A549 (cell line): ENCODE measurements around the gene BSND. TPM values are rescaled to one million over a fixed set of nuclear protein-coding genes. Genes with fewer than 3 reads are reported as not detected.
A peak's percentile ranks its signal among the peaks of the same experiment; 100 is the strongest.

ENCODE experiments used
- ATAC-seq, 2 experiments: fragments of 200-7000 bp in 1 of 2; fragments of >200 bp in 1 of 2; cut with Nextera tagmentation in 1 of 2; cut with Tn5 transposase in 1 of 2; 3 replicates each; pipeline versions ENCODE4 v1.8.0 to v1.9.1; 2018 to 2020; ENCODE audit warnings: mild to moderate bottlenecking in 1 of 2, moderate library complexity in 1 of 2
- CTCF ChIA-PET: fragments of 300-600 bp; sonication (Branson Sonifier 250); formaldehyde crosslinking; extraction: SDS; loops from one replicate; lab custom pipeline; 2021; ENCODE audit warnings: antibody characterized with exemption, inconsistent platforms; lab: Yijun Ruan, JAX
- POLR2A ChIA-PET: fragments of 350-600 bp; formaldehyde crosslinking; extraction: SDS; loops from one replicate; lab custom pipeline; 2021; ENCODE audit warnings: antibody characterized with exemption, inconsistent platforms; lab: Yijun Ruan, JAX
- DNase-seq, 2 experiments: peaks; one replicate each; pipeline versions ENCODE4 v3.0.0 to v3.0.0-alpha.2; 2011 to 2016; ENCODE audit warnings: low read depth in 1 of 2, low spot score in 1 of 2
- FAIRE-seq: peaks from 2 replicates; lab custom pipeline; 2011; peaks lifted over from hg19 to GRCh38; lab: Jason Lieb, UNC
- H3K27ac ChIP-seq, 2 experiments: fragments of >200 bp; sonication (Bioruptor Twin); formaldehyde crosslinking; 3 replicates each; pipeline ENCODE4 v1.5.1; 2016 to 2017
- H3K4me1 ChIP-seq: fragments of >200 bp; sonication (Bioruptor Twin); formaldehyde crosslinking; 3 replicates; pipeline ENCODE4 v1.6.1; 2016
- H3K4me2 ChIP-seq: fragments of >200 bp; sonication (Bioruptor Twin); formaldehyde crosslinking; 3 replicates; pipeline ENCODE4 v1.6.1; 2016
- H3K4me3 ChIP-seq: fragments of >200 bp; sonication (Bioruptor Twin); formaldehyde crosslinking; 3 replicates; pipeline ENCODE4 v1.5.1; 2016
- H3K9me3 ChIP-seq: fragments of >200 bp; sonication (Bioruptor Twin); formaldehyde crosslinking; 3 replicates; pipeline ENCODE4 v1.6.1; 2016
- CBX8 ChIP-seq: fragments of 200-600 bp; sonication (generic); IDR thresholded peaks from 2 replicates; pipeline ENCODE4 v1.6.1; 2016
- CEBPB ChIP-seq, 2 experiments: fragments of >200 bp in 1 of 2; sonication (Bioruptor Twin) in 1 of 2; formaldehyde crosslinking in 1 of 2; IDR thresholded peaks; 2 replicates each; pipeline ENCODE4 v1.6.1; 2012 to 2016
- EHMT2 ChIP-seq: fragments of 200-600 bp; sonication (generic); IDR thresholded peaks from 2 replicates; pipeline ENCODE4 v1.6.1; 2016; ENCODE audit warnings: antibody characterized with exemption, low read depth, mild to moderate bottlenecking, moderate library complexity
- ESRRA ChIP-seq: fragments of 150-350 bp; IDR thresholded peaks from 2 replicates; pipeline ENCODE4 v1.6.1; 2014; ENCODE audit warnings: mild to moderate bottlenecking, low read length, borderline replicate concordance
- HDAC2 ChIP-seq: fragments of 200-600 bp; sonication (generic); IDR thresholded peaks from 2 replicates; pipeline ENCODE4 v1.6.1; 2016
- HOXB5 ChIP-seq: fragments of 250-450 bp; sonication (Bioruptor Pico); IDR thresholded peaks from 2 replicates; pipeline ENCODE4 v1.5.0; 2020; ENCODE audit warnings: mild to moderate bottlenecking, moderate library complexity
- JUN ChIP-seq, 2 experiments: fragments of >200 bp; sonication (Bioruptor Twin); formaldehyde crosslinking; IDR thresholded peaks; 2 replicates in 1 of 2; 3 replicates in 1 of 2; pipeline ENCODE4 v1.6.1; 2016 to 2017
- KDM5A ChIP-seq: fragments of 200-600 bp; sonication (generic); IDR thresholded peaks from 2 replicates; pipeline ENCODE4 v1.6.1; 2016; ENCODE audit warnings: antibody characterized with exemption, mild to moderate bottlenecking
- MAZ ChIP-seq: fragments of 150-350 bp; IDR thresholded peaks from 2 replicates; pipeline ENCODE4 v1.6.1; 2014; ENCODE audit warnings: antibody characterized with exemption, low read depth, low read length, borderline replicate concordance
- MYC ChIP-seq: IDR thresholded peaks from 2 replicates; pipeline ENCODE4 v1.6.1; 2012; ENCODE audit warnings: mild to moderate bottlenecking, inconsistent platforms, low read length, improper control_type of control experiment, borderline replicate concordance
- NR3C1 ChIP-seq: fragments of >200 bp; sonication (Bioruptor Twin); formaldehyde crosslinking; IDR thresholded peaks from 3 replicates; pipeline ENCODE4 v1.6.1; 2017
- RFX5 ChIP-seq: fragments of 450-650 bp; IDR thresholded peaks from 2 replicates; pipeline ENCODE4 v1.7.1; 2014; ENCODE audit warnings: antibody characterized with exemption, mild to moderate bottlenecking, moderate library complexity
- SREBF2 ChIP-seq: fragments of 450-650 bp; IDR thresholded peaks from 2 replicates; pipeline ENCODE4 v1.6.1; 2014; ENCODE audit warnings: mild to moderate bottlenecking, moderate library complexity
- ZNF302 ChIP-seq: fragments of 250-450 bp; sonication (Bioruptor Pico); IDR thresholded peaks from 2 replicates; pipeline ENCODE4 v1.9.0; 2021; ENCODE audit warnings: inconsistent platforms, mild to moderate bottlenecking, moderate library complexity
- WGBS: methylation state at CpG from one replicate; pipeline ENCODE4 v1.1.6; 2017; ENCODE audit errors: missing lambda C conversion rate; 5-methylcytosine and 5-hydroxymethylcytosine counted together
- polyA plus RNA-seq, 4 experiments: library from polyadenylated mRNA; depleted of rRNA in 3 of 4; stranded (reverse); fragments of >200 nt; fragmentation: RNase III in 1 of 4; extraction: RNeasy Plus Mini Kit Qiagen cat#74134 plus additional on column Dnase treatment in 1 of 4; gene quantifications; 2 replicates in 3 of 4; 3 replicates in 1 of 4; pipeline ENCODE4 v1.2.3, GENCODE V29; 2011 to 2017
- TF ChIP-seq, protein P1 (sequence below): IDR thresholded peaks from 2 replicates; pipeline ENCODE4 v1.6.1; 2012
- TF ChIP-seq, protein P2 (sequence below): fragments of 250-450 bp; sonication (Bioruptor Pico); IDR thresholded peaks from 2 replicates; pipeline ENCODE4 v1.5.0; 2021; ENCODE audit warnings: mild to moderate bottlenecking, moderate library complexity, borderline replicate concordance
- TF ChIP-seq, protein P3 (sequence below): fragments of 250-450 bp; sonication (Bioruptor Pico); IDR thresholded peaks from 2 replicates; pipeline ENCODE4 v1.5.0; 2020; ENCODE audit warnings: low read depth, mild to moderate bottlenecking, moderate library complexity

The BSND gene
- polyA plus RNA-seq, 2 of the 4 experiments (the other 2 are of a cell fraction): not detected

DNA sequence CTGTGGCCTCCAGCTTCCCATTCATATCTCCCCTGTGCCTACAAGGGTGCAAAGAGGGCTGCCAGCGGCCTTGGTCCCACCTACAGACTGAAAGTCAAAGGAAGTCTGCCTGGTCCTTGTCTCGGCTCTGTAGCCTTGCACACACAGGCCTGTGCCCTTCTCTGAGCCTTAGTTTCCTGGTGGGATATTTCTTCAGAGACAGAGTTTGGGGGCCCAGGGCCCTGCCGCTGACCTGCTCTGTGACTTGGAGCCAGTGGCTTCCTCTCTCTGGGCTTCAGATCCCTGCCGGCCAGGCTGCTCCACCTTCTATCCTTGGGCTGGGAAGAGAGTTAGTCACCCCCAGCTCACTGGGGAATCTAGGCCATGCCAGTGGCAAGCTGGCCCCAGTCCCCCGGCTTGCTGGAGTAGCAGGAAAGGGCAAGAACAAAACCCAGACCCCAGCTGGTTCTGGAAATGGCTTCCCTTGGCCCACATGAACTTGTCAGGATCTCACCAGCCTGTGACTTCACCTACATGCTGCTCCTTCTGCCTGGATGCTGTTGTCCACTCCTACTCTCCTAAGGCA lies 19.3 kb upstream of the BSND start:
- POLR2A ChIA-PET: no interaction called here
- no peak for ATAC-seq

DNA sequence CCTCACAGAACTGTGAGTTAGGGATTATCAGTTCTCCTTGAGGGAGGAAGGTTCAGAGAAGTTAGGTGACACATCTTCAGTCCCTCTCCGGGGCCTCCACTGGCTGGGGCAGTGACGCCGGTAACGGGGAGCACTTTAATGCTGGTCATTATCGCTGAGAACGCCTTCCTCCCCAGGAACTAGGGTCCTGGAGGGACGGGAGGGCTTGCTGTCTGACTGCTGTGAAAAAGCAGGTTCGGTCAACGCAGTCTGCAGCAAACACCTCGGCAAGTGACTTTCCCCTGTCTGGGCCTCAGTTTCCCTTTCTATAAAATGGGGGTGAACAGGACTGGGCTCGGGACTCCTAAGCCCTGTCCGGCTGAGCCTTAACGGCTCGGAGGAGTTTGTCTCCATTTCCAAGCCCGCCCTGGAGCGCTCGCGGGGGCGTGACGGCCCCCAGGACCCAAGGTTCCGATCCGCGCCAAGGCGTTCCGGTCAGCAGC lies 18.6 kb upstream of the BSND start:
- CTCF ChIA-PET: no interaction called here
- Histone ChIP-seq H3K9me3 (no peaks in the 10 kb centered on the region), H3K27ac (peak overlapping the region; percentile 74 to 82; a peak in 5 of 6 replicates)
- WGBS: 82% methylated on average over 13 of the region's 25 CpGs
- no peak for FAIRE-seq
- no peak for ATAC-seq
- TF ChIP-seq, protein P1, sequence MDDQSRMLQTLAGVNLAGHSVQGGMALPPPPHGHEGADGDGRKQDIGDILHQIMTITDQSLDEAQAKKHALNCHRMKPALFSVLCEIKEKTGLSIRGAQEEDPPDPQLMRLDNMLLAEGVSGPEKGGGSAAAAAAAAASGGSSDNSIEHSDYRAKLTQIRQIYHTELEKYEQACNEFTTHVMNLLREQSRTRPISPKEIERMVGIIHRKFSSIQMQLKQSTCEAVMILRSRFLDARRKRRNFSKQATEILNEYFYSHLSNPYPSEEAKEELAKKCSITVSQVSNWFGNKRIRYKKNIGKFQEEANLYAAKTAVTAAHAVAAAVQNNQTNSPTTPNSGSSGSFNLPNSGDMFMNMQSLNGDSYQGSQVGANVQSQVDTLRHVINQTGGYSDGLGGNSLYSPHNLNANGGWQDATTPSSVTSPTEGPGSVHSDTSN: no peak
- TF ChIP-seq MAZ (no peak), ESRRA (no peak), KDM5A (no peak), NR3C1 (no peak), MYC (no peak), ZNF302 (CRISPR knock-in tag) (no peak), SREBF2 (no peak)
- TF ChIP-seq, protein P2, sequence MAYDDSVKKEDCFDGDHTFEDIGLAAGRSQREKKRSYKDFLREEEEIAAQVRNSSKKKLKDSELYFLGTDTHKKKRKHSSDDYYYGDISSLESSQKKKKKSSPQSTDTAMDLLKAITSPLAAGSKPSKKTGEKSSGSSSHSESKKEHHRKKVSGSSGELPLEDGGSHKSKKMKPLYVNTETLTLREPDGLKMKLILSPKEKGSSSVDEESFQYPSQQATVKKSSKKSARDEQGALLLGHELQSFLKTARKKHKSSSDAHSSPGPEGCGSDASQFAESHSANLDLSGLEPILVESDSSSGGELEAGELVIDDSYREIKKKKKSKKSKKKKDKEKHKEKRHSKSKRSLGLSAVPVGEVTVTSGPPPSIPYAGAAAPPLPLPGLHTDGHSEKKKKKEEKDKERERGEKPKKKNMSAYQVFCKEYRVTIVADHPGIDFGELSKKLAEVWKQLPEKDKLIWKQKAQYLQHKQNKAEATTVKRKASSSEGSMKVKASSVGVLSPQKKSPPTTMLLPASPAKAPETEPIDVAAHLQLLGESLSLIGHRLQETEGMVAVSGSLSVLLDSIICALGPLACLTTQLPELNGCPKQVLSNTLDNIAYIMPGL (CRISPR knock-in tag): no peak
- TF ChIP-seq, all 56 proteins: peak for 0
- peak overlapping the region; percentile 83 for H3K4me2 ChIP-seq
- DNase-seq: no peak
- POLR2A ChIA-PET: no interaction called here
- H3K4me3 ChIP-seq: peak overlapping the region; percentile 57
- 0 out of 3 replicates have a peak, but pooled peaks cover 2% of the 10 kb centered on the region for H3K4me1 ChIP-seq

More for the DNA sequence above, 19.3 kb upstream of the BSND start:
- TF ChIP-seq CBX8 (no peak), SREBF2 (no peak), JUN (IDR thresholded peaks at IDR 0.05) (no peak), CEBPB (IDR thresholded peaks at IDR 0.05) (no peak)
- 25% methylated on average over 4 of the region's 5 CpGs for WGBS
- H3K9me3 ChIP-seq: no peaks in the 10 kb centered on the region
- CTCF ChIA-PET: interaction anchor here (1.1 to 3.8 kb wide), 5 partner anchors 10 to 34 kb away, joined by 3 to 19 read pairs (median 10); no protein-coding TSS in a partner anchor
- 0 out of 3 replicates have a peak, but pooled peaks cover 2% of the 10 kb centered on the region for H3K4me1 ChIP-seq
- H3K4me2 ChIP-seq: no peak overlapping the region
- H3K4me3 ChIP-seq: no peak overlapping the region
- DNase-seq (no peak), FAIRE-seq (no peak)
- H3K27ac ChIP-seq: no peak overlapping the region

GRCh38 chr1:54980528-54981241 lies 18.0 kb upstream of the BSND start, which contains the start of gene TMEM61:
Gene TMEM61, plus strand, starts transcription at chr1:54980628. Its CDS starts 438 bp downstream, at chr1:54981066.
- FAIRE-seq: no peak

More at GRCh38 chr1:54980528-54981241, 18.0 kb upstream of the BSND start, which contains the start of gene TMEM61:
- TF ChIP-seq HDAC2: no peak
- no peak for TF ChIP-seq HOXB5
- TF ChIP-seq CEBPB (IDR thresholded peaks at IDR 0.05): no peak
- no peak for TF ChIP-seq EHMT2
- TF ChIP-seq, protein P3, sequence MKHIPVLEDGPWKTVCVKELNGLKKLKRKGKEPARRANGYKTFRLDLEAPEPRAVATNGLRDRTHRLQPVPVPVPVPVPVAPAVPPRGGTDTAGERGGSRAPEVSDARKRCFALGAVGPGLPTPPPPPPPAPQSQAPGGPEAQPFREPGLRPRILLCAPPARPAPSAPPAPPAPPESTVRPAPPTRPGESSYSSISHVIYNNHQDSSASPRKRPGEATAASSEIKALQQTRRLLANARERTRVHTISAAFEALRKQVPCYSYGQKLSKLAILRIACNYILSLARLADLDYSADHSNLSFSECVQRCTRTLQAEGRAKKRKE (CRISPR knock-in tag): no peak
- TF ChIP-seq RFX5: no peak
- TF ChIP-seq, all 56 proteins: peak for 0
- peak; percentile 70 to 78; a peak in 5 of 6 replicates for ATAC-seq
- peak within 1 kb of the TSS; percentile 83 for H3K4me2 ChIP-seq
- DNase-seq: no peak
- CTCF ChIA-PET: no interaction called here
- H3K9me3 ChIP-seq: no peaks in the 10 kb centered on the region
- 0 out of 3 replicates have a peak, but pooled peaks cover 2% of the 10 kb centered on the region for H3K4me1 ChIP-seq
- H3K4me3 ChIP-seq: peak within 1 kb of the TSS; percentile 57
- 57% methylated on average over 19 of the region's 69 CpGs for WGBS
- POLR2A ChIA-PET: no interaction called here
- H3K27ac ChIP-seq: peak within 1 kb of the TSS; percentile 74 to 82
